Loucy (cell line): ENCODE results near the gene PRKN.

Experiments
- EZH2phosphoT487 ChIP-seq: fragments of 200-600 bp; IDR thresholded peaks from 2 replicates; pipeline ENCODE4 v1.6.1; 2018; ENCODE audit warnings: antibody characterized with exemption, mild to moderate bottlenecking, moderate library complexity, borderline replicate concordance
- TF ChIP-seq, protein P1 (sequence below): fragments of 200-600 bp; sonication (generic); conservative IDR thresholded peaks from 2 replicates; pipeline ENCODE4 v1.5.1; 2014; ENCODE audit warnings: mild to moderate bottlenecking, antibody characterized with exemption, low read length

- TF ChIP-seq, protein P1, sequence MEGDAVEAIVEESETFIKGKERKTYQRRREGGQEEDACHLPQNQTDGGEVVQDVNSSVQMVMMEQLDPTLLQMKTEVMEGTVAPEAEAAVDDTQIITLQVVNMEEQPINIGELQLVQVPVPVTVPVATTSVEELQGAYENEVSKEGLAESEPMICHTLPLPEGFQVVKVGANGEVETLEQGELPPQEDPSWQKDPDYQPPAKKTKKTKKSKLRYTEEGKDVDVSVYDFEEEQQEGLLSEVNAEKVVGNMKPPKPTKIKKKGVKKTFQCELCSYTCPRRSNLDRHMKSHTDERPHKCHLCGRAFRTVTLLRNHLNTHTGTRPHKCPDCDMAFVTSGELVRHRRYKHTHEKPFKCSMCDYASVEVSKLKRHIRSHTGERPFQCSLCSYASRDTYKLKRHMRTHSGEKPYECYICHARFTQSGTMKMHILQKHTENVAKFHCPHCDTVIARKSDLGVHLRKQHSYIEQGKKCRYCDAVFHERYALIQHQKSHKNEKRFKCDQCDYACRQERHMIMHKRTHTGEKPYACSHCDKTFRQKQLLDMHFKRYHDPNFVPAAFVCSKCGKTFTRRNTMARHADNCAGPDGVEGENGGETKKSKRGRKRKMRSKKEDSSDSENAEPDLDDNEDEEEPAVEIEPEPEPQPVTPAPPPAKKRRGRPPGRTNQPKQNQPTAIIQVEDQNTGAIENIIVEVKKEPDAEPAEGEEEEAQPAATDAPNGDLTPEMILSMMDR, result no peak
- no peak for TF ChIP-seq EZH2phosphoT487
These were observed 536.6 kb downstream of the PRKN start for GRCh38 chr6:162190981-162191380.
